IPS-18c (cell line): ENCODE measurements around the gene IRF2.

Experiments
- H3K4me3 ChIP-seq: 2 replicates; pipeline ENCODE4 v1.7.0; 2013; ENCODE audit warnings: low read depth, mild to moderate bottlenecking, low read length, moderate library complexity; ENCODE audit not compliant: insufficient read depth
- H3K9me3 ChIP-seq: one replicate; pipeline ENCODE4 v1.6.1; 2013; ENCODE audit warnings: mild to moderate bottlenecking, low read length, moderate library complexity; ENCODE audit not compliant: control insufficient read depth, insufficient read depth

IRF2 gene

GRCh38 chr4:184477201-184477999, 3.0 kb upstream of the IRF2 start:
- Histone ChIP-seq H3K9me3 (peaks cover 4% of the 10 kb centered on the region), H3K4me3 (no peak overlapping the region)

GRCh38 chr4:184476695-184477094, 2.3 kb upstream of the IRF2 start:
- peaks cover 4% of the 10 kb centered on the region for H3K9me3 ChIP-seq
- no peak overlapping the region for H3K4me3 ChIP-seq

GRCh38 chr4:184475498-184475897, 1.1 kb upstream of the IRF2 start:
- Histone ChIP-seq H3K4me3 (peak overlapping the region; percentile 57), H3K9me3 (peaks cover 4% of the 10 kb centered on the region)

- H3K4me3 ChIP-seq = peak overlapping the region; percentile 57
- peaks cover 4% of the 10 kb centered on the region for H3K9me3 ChIP-seq
Measured at GRCh38 chr4:184475096-184475461, 729 bp upstream of the IRF2 start.

GRCh38 chr4:184473499-184474262, 669 bp downstream of the IRF2 start:
- peak overlapping the region; percentile 57 for H3K4me3 ChIP-seq
- peaks cover 4% of the 10 kb centered on the region for H3K9me3 ChIP-seq

- Histone ChIP-seq H3K4me3 (peak overlapping the region; percentile 72), H3K9me3 (peaks cover 4% of the 10 kb centered on the region)
Measured at GRCh38 chr4:184472614-184473498, 1.5 kb downstream of the IRF2 start.

GRCh38 chr4:184471881-184472613, 2.3 kb downstream of the IRF2 start:
- Histone ChIP-seq H3K4me3 (peak overlapping the region; percentile 72), H3K9me3 (peaks cover 4% of the 10 kb centered on the region)

- H3K4me3 ChIP-seq = no peak overlapping the region
- peaks cover 4% of the 10 kb centered on the region for H3K9me3 ChIP-seq
Measured at GRCh38 chr4:184470785-184471110, 3.6 kb downstream of the IRF2 start.

- H3K4me3 ChIP-seq = no peak overlapping the region
- no peaks in the 10 kb centered on the region for H3K9me3 ChIP-seq
Measured at GRCh38 chr4:184466634-184467033, 7.7 kb downstream of the IRF2 start.

GRCh38 chr4:184464759-184465454, 9.4 kb downstream of the IRF2 start:
- Histone ChIP-seq H3K4me3 (no peak overlapping the region), H3K9me3 (no peaks in the 10 kb centered on the region)

GRCh38 chr4:184463856-184464255, 10.5 kb downstream of the IRF2 start:
- no peaks in the 10 kb centered on the region for H3K9me3 ChIP-seq
- no peak overlapping the region for H3K4me3 ChIP-seq

GRCh38 chr4:184463158-184463557, 11.2 kb downstream of the IRF2 start:
- Histone ChIP-seq H3K4me3 (no peak overlapping the region), H3K9me3 (no peaks in the 10 kb centered on the region)

GRCh38 chr4:184462724-184463123, 11.6 kb downstream of the IRF2 start:
- H3K4me3 ChIP-seq = no peak overlapping the region

GRCh38 chr4:184461711-184462441, 12.5 kb downstream of the IRF2 start:
- Histone ChIP-seq H3K9me3 (no peaks in the 10 kb centered on the region), H3K4me3 (no peak overlapping the region; the same call in 1 of the 2 replicates)

More at GRCh38 chr4:184462724-184463123, 11.6 kb downstream of the IRF2 start:
- no peaks in the 10 kb centered on the region for H3K9me3 ChIP-seq

- Histone ChIP-seq H3K4me3 (no peak overlapping the region), H3K9me3 (no peaks in the 10 kb centered on the region)
Measured at GRCh38 chr4:184460499-184461285, 13.7 kb downstream of the IRF2 start.
